Vagina (tissue), 2 donors: ENCODE data around the gene CXorf38. TPM values are rescaled to one million over a fixed set of nuclear protein-coding genes. Genes with fewer than 3 reads are reported as not detected.

Experiments used
- DNase-seq, 2 donors: peaks; one replicate each; pipeline ENCODE4 v3.0.0-alpha.2; 2017; ENCODE audit errors: extremely low spot score in 2 of 2
- H3K27ac ChIP-seq: fragments of 200-600 bp; sonication (generic); one replicate; pipeline ENCODE4 v1.5.1; 2019
- H3K27me3 ChIP-seq: fragments of 200-600 bp; sonication (generic); one replicate; pipeline ENCODE4 v1.5.1; 2019
- H3K36me3 ChIP-seq, 2 donors: fragments of 200-600 bp; sonication (generic); one replicate each; pipeline ENCODE4 v1.5.1; 2017 to 2019
- H3K4me1 ChIP-seq: fragments of 200-600 bp; sonication (generic); one replicate; pipeline ENCODE4 v1.5.1; 2019
- H3K4me3 ChIP-seq, 2 donors: fragments of 200-600 bp; sonication (generic); 1 replicate in 1 of 2; 2 replicates in 1 of 2; pipeline ENCODE4 v1.5.1; 2016 to 2019
- H3K9me3 ChIP-seq: fragments of 200-600 bp; sonication (generic); one replicate; pipeline ENCODE4 v1.5.1; 2019
- POLR2A ChIP-seq, 2 donors: fragments of 450-650 bp; IDR thresholded peaks; one replicate each; pipeline ENCODE4 v1.6.1; 2017; ENCODE audit warnings: antibody characterized with exemption in 2 of 2, mild to moderate bottlenecking in 2 of 2, moderate library complexity in 2 of 2
- POLR2AphosphoS5 ChIP-seq, 2 donors: sonication (generic); formaldehyde crosslinking; IDR thresholded peaks; one replicate each; pipeline ENCODE4 v1.9.0; 2017; ENCODE audit warnings: antibody characterized with exemption in 2 of 2, mild to moderate bottlenecking in 2 of 2, low read depth in 1 of 2; ENCODE audit not compliant: insufficient read depth in 1 of 2
- intact Hi-C: fragments of 100-400 bp; cut with DNase I; formaldehyde crosslinking; loops from one replicate; pipeline ENCODE4 v1.15.1; 2023
- total RNA-seq: library from RNA; depleted of rRNA; stranded (reverse); fragments of >200 nt; gene quantifications from one replicate; pipeline ENCODE4 v1.2.3, GENCODE V29; 2016
- TF ChIP-seq, protein P1 (sequence below), 3 experiments: fragments of 450-650 bp in 2 of 3; fragments of 200-600 bp in 1 of 3; sonication (generic) in 1 of 3; IDR thresholded peaks; one replicate each; pipeline ENCODE4 v1.5.1; 2017 to 2019; ENCODE audit warnings: antibody characterized with exemption in 3 of 3, mild to moderate bottlenecking in 2 of 3, moderate library complexity in 2 of 3

CXorf38 gene
- total RNA-seq, 1 donor from 2014 or later: 13.0 TPM

GRCh38 chrX:40580537-40581335 lies 66.6 kb downstream of the CXorf38 start, which contains the start of gene ATP6AP2:
Gene ATP6AP2 (plus strand): TSS chrX:40580970. CDS start chrX:40581066, 96 bp downstream.
- Histone ChIP-seq H3K27ac (peak within 1 kb of the TSS; percentile 76), H3K36me3 (no peaks in the 10 kb centered on the region), H3K4me3 (peak within 1 kb of the TSS; percentile 51 to 69), H3K4me1 (peaks cover 9% of the 10 kb centered on the region), H3K9me3 (no peaks in the 10 kb centered on the region), H3K27me3 (no peaks in the 10 kb centered on the region)
- TF ChIP-seq, protein P1, sequence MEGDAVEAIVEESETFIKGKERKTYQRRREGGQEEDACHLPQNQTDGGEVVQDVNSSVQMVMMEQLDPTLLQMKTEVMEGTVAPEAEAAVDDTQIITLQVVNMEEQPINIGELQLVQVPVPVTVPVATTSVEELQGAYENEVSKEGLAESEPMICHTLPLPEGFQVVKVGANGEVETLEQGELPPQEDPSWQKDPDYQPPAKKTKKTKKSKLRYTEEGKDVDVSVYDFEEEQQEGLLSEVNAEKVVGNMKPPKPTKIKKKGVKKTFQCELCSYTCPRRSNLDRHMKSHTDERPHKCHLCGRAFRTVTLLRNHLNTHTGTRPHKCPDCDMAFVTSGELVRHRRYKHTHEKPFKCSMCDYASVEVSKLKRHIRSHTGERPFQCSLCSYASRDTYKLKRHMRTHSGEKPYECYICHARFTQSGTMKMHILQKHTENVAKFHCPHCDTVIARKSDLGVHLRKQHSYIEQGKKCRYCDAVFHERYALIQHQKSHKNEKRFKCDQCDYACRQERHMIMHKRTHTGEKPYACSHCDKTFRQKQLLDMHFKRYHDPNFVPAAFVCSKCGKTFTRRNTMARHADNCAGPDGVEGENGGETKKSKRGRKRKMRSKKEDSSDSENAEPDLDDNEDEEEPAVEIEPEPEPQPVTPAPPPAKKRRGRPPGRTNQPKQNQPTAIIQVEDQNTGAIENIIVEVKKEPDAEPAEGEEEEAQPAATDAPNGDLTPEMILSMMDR (IDR thresholded peaks at IDR 0.05): no peak
- TF ChIP-seq POLR2AphosphoS5 (IDR thresholded peaks at IDR 0.05; ENCODE audit: insufficient read depth in 1 of 2, low read depth in 1 of 2) (peak; percentile 68 to 86), POLR2A (IDR thresholded peaks at IDR 0.05) (peak in 1 of 2 donors; percentile 52)
- peak in 1 of 2 donors; percentile 97 for DNase-seq
- intact Hi-C loops: no loop called here

- Histone ChIP-seq H3K9me3 (no peaks in the 10 kb centered on the region), H3K27ac (peak overlapping the region; percentile 76), H3K27me3 (no peaks in the 10 kb centered on the region), H3K4me3 (peak overlapping the region; percentile 51 to 69), H3K4me1 (peaks cover 9% of the 10 kb centered on the region), H3K36me3 (no peaks in the 10 kb centered on the region)
- intact Hi-C loops: no loop called here
- DNase-seq: no peak
- no peak for TF ChIP-seq POLR2A (IDR thresholded peaks at IDR 0.05)
- TF ChIP-seq POLR2AphosphoS5 (IDR thresholded peaks at IDR 0.05; ENCODE audit: insufficient read depth in 1 of 2, low read depth in 1 of 2): no peak
- TF ChIP-seq, protein P1 (IDR thresholded peaks at IDR 0.05): no peak
Measured at GRCh38 chrX:40579900-40580536, 67.3 kb downstream of the CXorf38 start.

DNA sequence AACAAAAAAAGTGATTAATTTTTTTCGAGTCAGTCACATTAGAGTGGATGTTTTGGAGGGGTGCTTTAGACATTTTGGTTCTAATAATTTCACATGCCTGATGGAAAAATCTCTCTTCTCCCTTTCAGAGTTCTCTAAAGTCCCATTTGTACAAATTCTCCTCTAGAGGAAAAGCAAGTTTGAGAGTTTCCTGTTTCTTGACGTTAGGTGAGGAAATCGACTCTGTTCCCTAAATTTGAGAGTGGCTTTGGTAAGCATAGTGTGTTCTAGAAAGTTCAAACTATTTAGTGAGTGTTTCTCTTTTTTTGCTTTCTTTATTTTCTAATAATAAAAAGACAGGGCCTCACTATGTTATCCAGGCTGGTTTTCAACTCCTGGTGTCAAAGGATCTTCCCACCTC lies 68.2 kb downstream of the CXorf38 start:
- TF ChIP-seq POLR2AphosphoS5 (IDR thresholded peaks at IDR 0.05; ENCODE audit: insufficient read depth in 1 of 2, low read depth in 1 of 2): no peak
- no peak for TF ChIP-seq POLR2A (IDR thresholded peaks at IDR 0.05)
- TF ChIP-seq, protein P1 (IDR thresholded peaks at IDR 0.05): no peak
- intact Hi-C loops: no loop called here
- Histone ChIP-seq H3K36me3 (no peaks in the 10 kb centered on the region), H3K9me3 (no peaks in the 10 kb centered on the region), H3K4me3 (no peak overlapping the region), H3K4me1 (peaks cover 9% of the 10 kb centered on the region), H3K27ac (no peak overlapping the region), H3K27me3 (no peaks in the 10 kb centered on the region)
- DNase-seq: no peak

DNA sequence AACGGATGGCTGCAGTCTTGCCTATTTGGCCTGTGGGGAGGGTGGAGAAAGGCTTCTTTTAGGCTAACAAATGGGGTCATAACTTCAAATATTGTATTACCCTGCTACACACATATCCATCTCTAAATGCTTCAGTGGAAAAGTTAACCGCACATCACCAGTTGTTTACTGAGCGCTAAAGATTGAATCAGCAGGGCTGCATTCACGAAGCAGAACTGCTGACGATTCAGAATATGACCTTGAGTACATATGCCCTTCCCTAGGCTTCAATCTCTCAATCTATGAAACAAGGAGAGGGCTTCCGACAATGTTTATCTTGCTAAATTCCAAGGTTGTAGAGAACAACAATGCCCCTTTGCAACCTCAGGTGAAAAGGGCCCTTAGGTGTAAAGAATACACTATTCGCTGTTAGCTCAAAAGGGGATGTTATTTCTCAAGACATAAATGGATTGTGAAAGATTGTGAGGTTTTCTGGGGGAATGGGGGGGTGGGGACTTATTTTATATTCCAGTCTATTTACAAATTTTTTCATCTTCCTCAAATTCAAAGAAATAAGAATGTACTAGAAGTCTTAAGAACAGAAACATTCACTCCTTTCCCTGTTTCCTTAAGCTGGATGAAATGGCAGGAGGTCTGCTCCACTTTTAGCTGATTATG lies 69.2 kb downstream of the CXorf38 start:
- no peaks in the 10 kb centered on the region for H3K27me3 ChIP-seq
- no peaks in the 10 kb centered on the region for H3K36me3 ChIP-seq
- peaks cover 9% of the 10 kb centered on the region for H3K4me1 ChIP-seq
- no peak overlapping the region for H3K4me3 ChIP-seq
- no peak for DNase-seq
- intact Hi-C loops: no loop called here
- H3K9me3 ChIP-seq: no peaks in the 10 kb centered on the region
- no peak overlapping the region for H3K27ac ChIP-seq
- no peak for TF ChIP-seq POLR2A (IDR thresholded peaks at IDR 0.05)
- TF ChIP-seq, protein P1 (IDR thresholded peaks at IDR 0.05): no peak
- no peak for TF ChIP-seq POLR2AphosphoS5 (IDR thresholded peaks at IDR 0.05; ENCODE audit: insufficient read depth in 1 of 2, low read depth in 1 of 2)

Other genes with a start within 250 kb of the CXorf38 start
- 85.7 TPM for gene ATP6AP2, start 66.6 kb downstream of the CXorf38 start, total RNA-seq
- not detected for gene MPC1L, start 24.1 kb downstream of the CXorf38 start, total RNA-seq
- gene MED14, start 88.0 kb upstream of the CXorf38 start, total RNA-seq: 36.3 TPM